Bone marrow (tissue), 2 donors: ENCODE results near the gene DCLK1.

ENCODE experiments used
- DNase-seq, 2 donors: peaks; one replicate each; lab custom pipeline; 2025; lab: John Stamatoyannopoulos, UW

Gene DCLK1

GRCh38 chr13:35945368-35945767 lies 185.8 kb downstream of the DCLK1 start:
- DNase-seq, result no peak

- DNase-seq, result no peak
Measured at GRCh38 chr13:35941374-35941773, 189.8 kb downstream of the DCLK1 start.

DNA sequence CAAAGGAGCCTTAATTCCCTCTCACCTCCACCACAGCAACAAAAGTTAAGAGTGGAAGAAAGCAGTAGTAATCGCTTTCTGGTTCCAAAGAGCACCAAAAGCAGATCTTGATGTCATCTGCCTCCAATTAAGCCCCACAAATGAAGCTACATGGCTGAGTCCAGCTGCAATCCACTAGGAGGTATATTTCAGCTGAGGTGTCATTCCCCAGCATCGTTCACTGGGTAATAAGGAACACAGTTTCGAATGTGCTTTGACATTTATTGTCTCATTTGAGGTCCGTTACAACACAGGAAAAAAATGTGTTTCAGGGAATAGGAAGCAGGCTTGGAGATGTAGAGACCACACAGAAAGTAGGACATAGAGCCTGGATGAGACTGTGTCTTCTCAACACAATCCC lies 190.4 kb downstream of the DCLK1 start:
- DNase-seq, result no peak

DNA sequence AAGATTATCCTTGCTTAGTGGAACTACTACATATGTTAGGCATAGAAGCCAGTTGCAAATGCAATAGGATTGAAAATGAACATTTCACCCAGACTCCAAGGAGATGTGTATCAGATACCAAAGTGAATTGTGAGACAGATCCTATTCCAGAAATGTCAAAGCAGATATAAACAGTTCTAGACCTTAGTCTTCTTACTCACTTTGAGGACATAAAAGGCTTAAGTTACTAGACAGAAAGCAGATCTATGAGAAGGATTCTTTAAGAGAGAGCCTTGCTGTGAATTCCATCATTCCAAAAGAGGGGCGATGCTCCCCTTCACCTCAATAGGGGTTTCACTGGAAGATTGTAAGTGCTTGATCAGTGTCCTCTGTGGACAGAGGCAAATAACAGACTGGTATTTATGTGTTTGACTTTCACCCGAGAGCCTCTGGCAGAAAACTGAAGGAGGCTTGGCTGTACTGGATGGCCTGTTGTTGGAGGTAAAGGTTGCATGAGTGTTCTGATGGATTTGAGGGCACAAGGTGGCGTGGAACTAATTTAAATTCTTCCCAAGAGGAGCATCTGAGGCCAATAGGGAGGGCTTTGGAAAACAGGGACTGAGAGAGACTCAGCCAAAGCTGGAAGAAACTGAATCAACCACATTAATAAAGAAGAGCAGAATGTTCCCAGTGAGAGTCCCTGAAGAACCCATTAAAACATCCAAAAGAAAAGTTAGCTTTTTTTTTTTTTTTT lies 194.8 kb downstream of the DCLK1 start:
- no peak for DNase-seq

DNA sequence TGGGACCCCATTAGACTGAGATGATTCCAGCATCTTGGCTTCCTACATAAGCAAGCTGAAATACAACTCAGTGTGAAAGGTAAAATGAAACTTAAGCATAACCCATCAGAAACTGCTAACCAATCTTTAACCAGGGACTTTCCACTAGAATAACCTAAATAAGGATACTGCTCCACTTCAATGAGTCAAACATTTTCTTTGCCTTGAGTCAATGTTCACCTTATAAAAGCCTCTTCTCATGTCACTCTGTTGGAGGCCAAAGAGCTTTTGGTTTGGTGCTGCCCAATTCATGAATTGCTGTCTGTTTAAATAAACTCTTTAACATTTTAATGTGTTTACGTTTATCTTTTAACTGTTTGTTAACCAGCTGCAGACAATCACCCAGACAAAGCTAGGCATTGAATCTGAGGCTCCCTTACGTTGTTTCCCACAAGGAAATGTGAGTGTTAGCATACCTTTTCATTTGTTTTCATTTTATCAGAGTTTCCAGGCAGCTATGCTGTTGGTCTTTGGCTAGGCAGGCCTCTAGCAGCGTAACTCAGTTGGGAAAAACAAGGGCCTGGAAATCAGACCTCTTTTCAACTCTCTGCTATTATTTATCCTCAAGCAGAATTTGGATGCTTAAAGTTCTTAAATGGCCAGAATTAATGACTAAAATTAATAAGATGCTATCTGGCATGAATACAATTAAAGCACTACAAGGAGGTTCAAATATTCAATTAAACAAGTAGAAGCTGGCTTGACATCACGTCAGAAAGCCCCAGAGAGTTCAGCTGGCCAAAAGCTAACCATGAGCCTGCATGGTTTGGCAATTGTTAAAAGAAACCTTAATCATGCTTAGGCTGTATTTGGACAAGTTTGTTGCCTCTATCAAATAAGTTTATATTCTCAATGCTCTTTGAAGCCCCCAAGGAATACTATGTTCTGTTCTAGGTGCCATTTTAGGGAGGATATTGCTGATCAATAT lies 200.2 kb downstream of the DCLK1 start:
- no peak for DNase-seq

DNA sequence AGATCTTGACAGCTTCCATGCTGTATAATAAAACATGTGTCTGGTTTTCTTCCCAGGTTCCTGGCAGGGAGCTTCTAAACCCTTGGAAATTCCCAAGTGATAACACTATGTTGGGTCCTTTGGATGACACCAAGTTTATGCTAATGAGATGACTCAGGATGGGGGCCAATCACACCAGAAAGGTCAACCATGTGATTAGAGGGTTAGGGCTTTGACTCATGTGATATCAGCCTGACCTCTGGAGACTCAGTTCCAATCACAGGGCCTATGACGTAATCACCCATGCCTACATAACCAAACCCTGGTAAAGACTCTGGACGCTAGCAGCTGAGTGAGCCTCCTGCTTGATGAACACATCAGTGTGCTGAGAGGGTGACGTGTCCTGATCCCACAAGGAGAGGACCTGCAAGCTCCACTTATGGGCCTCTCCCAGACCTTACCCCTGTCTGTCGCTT lies 203.6 kb downstream of the DCLK1 start:
- no peak for DNase-seq

- DNase-seq, result no peak
Measured at GRCh38 chr13:35926859-35927530, 204.2 kb downstream of the DCLK1 start.

GRCh38 chr13:35925669-35926068 lies 205.5 kb downstream of the DCLK1 start:
- DNase-seq, result no peak

- DNase-seq, result no peak
Measured at GRCh38 chr13:35923347-35923746, 207.8 kb downstream of the DCLK1 start.

DNA sequence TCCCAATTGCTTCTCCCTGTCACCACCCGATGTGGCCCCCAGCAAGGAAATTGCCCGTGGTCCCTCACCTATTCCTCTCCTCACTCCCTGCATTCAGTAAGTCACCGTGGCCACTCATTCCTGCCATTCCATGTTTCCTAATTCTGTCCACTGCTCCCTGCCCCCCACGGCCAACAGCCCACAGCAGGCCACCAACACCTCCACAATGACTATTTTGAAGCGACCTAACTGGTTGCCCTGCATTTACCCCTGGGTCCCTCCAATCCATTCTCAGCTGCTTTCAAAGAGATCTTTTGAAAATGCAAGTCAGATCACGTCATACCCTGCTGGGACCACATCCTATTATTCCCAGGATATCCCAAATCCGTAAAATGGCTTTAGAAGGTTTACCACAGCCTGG lies 210.4 kb downstream of the DCLK1 start:
- DNase-seq, result no peak

- no peak for DNase-seq
Measured at GRCh38 chr13:35917942-35918645, 213.1 kb downstream of the DCLK1 start.

DNA sequence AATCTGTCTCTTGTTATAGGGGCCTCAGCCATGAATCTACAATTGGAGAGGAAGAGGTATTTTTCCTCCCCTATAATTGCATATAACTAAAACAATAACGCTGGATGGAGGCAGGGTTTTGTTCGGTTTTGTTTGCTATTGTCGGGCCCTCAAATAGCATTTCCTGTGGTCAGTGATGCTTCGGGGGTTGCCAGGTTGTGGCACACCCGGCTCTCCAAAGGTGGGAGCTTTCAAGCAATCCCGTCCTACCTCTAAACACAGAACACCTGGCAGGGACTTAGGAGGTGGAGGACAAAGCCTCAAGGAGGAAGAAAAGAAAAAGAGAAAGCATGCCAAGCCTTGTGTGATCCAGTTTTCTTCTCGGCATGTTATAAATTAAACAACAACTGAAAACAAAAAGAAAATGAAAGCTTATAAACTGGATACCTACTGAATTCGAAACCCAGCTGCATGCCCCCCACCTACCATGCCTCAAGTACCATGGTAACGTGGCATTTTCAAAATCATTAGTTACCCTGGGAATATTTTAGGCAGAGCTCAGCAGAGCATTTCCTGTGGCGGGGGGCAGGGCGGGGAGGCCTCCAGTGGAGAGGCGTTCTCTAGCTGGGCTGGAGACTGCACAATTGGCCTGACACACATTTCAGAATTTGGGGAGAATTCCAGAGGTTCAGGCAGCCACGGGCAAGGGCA lies 213.8 kb downstream of the DCLK1 start:
- no peak for DNase-seq

GRCh38 chr13:35916146-35916545 lies 215.0 kb downstream of the DCLK1 start:
- no peak for DNase-seq

DNA sequence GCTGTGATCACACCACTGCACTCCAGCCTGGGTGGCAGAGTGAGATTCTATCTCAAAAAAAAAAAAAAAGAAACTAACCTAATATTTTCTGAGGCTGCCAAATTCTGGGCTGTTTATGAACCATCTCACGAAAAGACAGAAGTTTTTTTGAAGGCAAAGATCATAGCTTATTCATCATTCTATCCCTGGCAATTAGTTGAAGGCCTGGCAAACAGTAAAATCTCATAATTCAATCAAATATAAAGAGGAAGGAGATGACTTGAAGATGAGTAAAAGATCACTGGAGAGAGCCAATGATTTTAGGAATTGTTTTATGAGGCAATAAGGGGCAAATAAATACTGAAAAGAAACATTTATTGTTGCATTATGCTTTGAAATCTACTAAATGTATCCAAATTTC lies 216.5 kb downstream of the DCLK1 start:
- DNase-seq, result no peak

GRCh38 chr13:35912841-35913240 lies 218.3 kb downstream of the DCLK1 start:
- DNase-seq, result no peak

GRCh38 chr13:35909837-35910540 lies 221.2 kb downstream of the DCLK1 start:
- no peak for DNase-seq

DNA sequence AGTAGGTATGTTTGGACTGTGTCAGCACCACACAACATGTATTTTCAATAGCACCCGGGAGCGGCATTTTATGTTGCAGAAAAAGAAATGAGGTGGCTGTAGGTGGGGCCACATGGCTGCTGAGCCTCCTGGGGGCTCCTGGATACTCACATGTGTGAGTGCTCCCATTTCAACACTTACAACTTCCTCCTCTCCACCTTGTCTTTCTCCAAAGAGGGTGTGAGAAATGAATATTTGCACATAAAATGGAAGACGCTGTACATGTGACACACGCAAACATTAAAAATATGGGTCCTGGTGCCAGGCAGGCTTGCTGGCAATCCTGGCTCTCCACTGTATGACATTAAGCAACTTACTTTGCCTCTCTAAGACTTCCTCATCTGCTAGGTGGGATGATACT lies 222.1 kb downstream of the DCLK1 start:
- no peak for DNase-seq

GRCh38 chr13:35908226-35908625 lies 223.0 kb downstream of the DCLK1 start:
- no peak for DNase-seq

- no peak for DNase-seq
Measured at GRCh38 chr13:35906636-35907035, 224.5 kb downstream of the DCLK1 start.

DNA sequence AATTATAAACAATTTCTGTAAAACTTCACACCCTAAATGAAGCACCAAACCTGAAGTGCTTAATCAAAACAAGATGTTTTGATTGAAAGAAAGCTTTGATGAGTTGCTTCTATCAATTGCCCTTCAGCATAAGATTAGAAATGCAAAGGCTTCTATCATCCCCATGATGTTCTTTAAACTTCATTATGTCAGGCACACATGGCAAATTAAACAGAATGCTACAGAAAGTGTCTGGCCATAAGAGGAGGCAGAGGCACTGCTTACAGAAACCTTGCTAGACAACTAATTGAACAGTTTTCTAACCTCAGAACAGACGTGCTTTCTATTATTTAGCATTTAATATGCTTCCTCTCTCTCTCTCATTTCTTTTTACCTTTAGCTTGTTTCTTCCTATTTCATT lies 228.1 kb downstream of the DCLK1 start:
- DNase-seq, result no peak

GRCh38 chr13:35898041-35898440 lies 233.1 kb downstream of the DCLK1 start:
- no peak for DNase-seq
